OCI-LY3 (cell line): ENCODE data around the gene ALKBH1.

Experiments used
- H2AFZ ChIP-seq: fragments of 200-600, 300-600 bp; shearing (Covaris generic); 2 replicates; pipeline ENCODE4 v1.6.0; 2014; ENCODE audit warnings: antibody characterized with exemption, low read depth, low read length
- H3K27ac ChIP-seq: fragments of 200-600, 300-600 bp; sonication (generic); 2 replicates; pipeline ENCODE4 v1.5.1; 2014; ENCODE audit warnings: mild to moderate bottlenecking, low read length, moderate library complexity, mixed read lengths
- H3K27me3 ChIP-seq: fragments of 200-600, 300-600 bp; sonication (generic); 2 replicates; pipeline ENCODE4 v1.6.1; 2014; ENCODE audit warnings: low read depth, low read length, mixed read lengths
- H3K36me3 ChIP-seq: fragments of 200-600, 300-600 bp; sonication (generic); replicated peaks from 2 replicates; pipeline ENCODE3; 2014; ENCODE audit warnings: low read depth, low read length, mixed read lengths
- H3K4me1 ChIP-seq: fragments of 300-600, 200-600 bp; sonication (generic); 2 replicates; pipeline ENCODE4 v1.6.1; 2014; ENCODE audit warnings: low read length, mixed read lengths
- H3K4me2 ChIP-seq: fragments of 200-600, 300-600 bp; sonication (generic); 2 replicates; pipeline ENCODE4 v1.6.1; 2014; ENCODE audit warnings: low read length, mixed read lengths
- H3K4me3 ChIP-seq: fragments of 300-600, 200-600 bp; sonication (generic); 2 replicates; pipeline ENCODE4 v1.5.1; 2014; ENCODE audit warnings: antibody characterized with exemption, mild to moderate bottlenecking, low read length, moderate library complexity
- H3K79me2 ChIP-seq: fragments of 300-600, 200-600 bp; shearing (Covaris generic); 2 replicates; pipeline ENCODE4 v1.6.1; 2014; ENCODE audit warnings: mild to moderate bottlenecking, low read length, mixed read lengths
- H3K9ac ChIP-seq: fragments of 300-600, 200-600 bp; shearing (Covaris generic); 2 replicates; pipeline ENCODE4 v1.6.0; 2014; ENCODE audit warnings: mild to moderate bottlenecking, low read length, moderate library complexity
- H3K9me3 ChIP-seq: fragments of 200-600, 300-600 bp; shearing (Covaris generic); 2 replicates; pipeline ENCODE4 v1.6.1; 2014; ENCODE audit warnings: low read length, mixed read lengths; ENCODE audit not compliant: insufficient read depth
- H4K20me1 ChIP-seq: fragments of 200-600, 300-600 bp; sonication (generic); 2 replicates; pipeline ENCODE4 v1.6.1; 2016; ENCODE audit warnings: low read length, mixed read lengths; ENCODE audit not compliant: insufficient read depth
- CTCF ChIP-seq: fragments of 200-600, 300-600 bp; sonication (generic); IDR thresholded peaks from 2 replicates; pipeline ENCODE4 v1.5.1; 2014; ENCODE audit warnings: antibody characterized with exemption, low read length, low read depth
- EZH2phosphoT487 ChIP-seq: fragments of 200-600 bp; shearing (Covaris generic); IDR thresholded peaks from 2 replicates; pipeline ENCODE4 v1.6.1; 2018; ENCODE audit warnings: antibody characterized with exemption, mixed run types, low read depth

The ALKBH1 gene

DNA sequence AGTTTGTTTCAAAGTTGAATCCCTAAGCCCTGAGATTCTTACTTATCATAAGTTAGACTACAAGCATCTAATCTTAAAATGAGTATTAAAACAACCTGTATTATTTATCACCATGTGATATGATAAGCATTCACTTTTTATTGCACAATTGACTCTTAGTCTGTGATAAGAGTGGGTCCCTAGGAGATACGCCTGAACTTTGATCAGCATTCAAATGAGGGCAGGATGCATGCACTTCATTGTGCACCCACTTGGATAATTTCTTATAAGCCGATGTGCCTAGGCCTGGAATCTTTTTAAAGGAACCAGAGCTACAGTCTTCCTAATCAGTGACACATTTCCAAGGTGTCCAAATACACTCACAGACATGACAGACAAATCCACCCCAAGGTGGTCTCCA, 60.0 kb downstream of the ALKBH1 start:
- H3K27ac ChIP-seq: no peak overlapping the region
- no peak overlapping the region for H3K4me3 ChIP-seq
- H3K27me3 ChIP-seq: no peaks in the 10 kb centered on the region
- no peaks in the 10 kb centered on the region for H3K36me3 ChIP-seq
- no peaks in the 10 kb centered on the region for H4K20me1 ChIP-seq
- no peaks in the 10 kb centered on the region for H3K9me3 ChIP-seq
- no peak overlapping the region for H2AFZ ChIP-seq
- no peak overlapping the region for H3K9ac ChIP-seq
- no peaks in the 10 kb centered on the region for H3K4me1 ChIP-seq
- H3K79me2 ChIP-seq: no peaks in the 10 kb centered on the region
- no peak overlapping the region for H3K4me2 ChIP-seq
- TF ChIP-seq CTCF (no peak), EZH2phosphoT487 (no peak)

GRCh38 chr14:77646907-77647306, 60.9 kb downstream of the ALKBH1 start:
- H3K4me2 ChIP-seq: no peak overlapping the region
- no peaks in the 10 kb centered on the region; the same call in 1 of the 2 replicates for H3K4me1 ChIP-seq
- no peaks in the 10 kb centered on the region for H3K36me3 ChIP-seq
- TF ChIP-seq CTCF: no peak
- no peak for TF ChIP-seq EZH2phosphoT487
- no peaks in the 10 kb centered on the region for H4K20me1 ChIP-seq
- H3K27ac ChIP-seq: no peak overlapping the region
- no peak overlapping the region for H3K9ac ChIP-seq
- H3K27me3 ChIP-seq: no peaks in the 10 kb centered on the region
- no peaks in the 10 kb centered on the region for H3K79me2 ChIP-seq
- no peak overlapping the region for H2AFZ ChIP-seq
- H3K4me3 ChIP-seq: no peak overlapping the region
- no peaks in the 10 kb centered on the region for H3K9me3 ChIP-seq

DNA sequence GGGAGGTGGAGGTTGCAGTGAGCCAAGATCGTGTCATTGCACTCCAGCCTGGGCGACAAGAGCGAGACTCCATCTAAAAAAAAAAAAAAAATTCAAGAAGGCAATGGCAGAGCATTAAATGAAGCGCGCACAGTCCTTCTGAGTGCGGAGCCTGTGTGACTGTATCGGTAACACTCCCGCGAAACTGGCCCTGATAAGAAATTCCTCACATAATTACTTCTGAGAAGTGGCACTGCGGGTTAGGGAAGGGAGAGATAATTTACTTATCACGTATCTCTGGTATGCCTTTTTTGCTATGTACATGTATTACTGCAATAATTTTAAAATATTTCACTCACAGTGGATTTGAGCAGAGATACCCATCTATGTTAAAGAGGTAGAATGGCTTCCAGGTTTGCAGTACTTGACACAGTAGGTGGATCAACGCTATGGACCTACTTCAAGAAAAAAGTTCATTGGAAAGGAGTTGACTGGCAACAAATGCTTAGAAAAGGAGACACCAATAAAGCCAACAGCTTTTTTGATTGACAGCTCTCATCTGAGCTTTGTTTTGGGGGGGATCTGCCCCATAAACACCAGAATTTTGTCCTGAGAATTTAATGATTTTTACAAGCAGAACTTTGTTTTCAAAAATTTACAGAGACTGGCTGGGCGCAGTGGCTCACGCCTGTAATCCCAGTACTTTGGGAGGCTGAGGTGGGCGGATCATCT, 62.1 kb downstream of the ALKBH1 start:
- Histone ChIP-seq H3K79me2 (no peaks in the 10 kb centered on the region), H3K9ac (no peak overlapping the region), H3K36me3 (no peaks in the 10 kb centered on the region), H3K4me3 (no peak overlapping the region), H3K4me2 (no peak overlapping the region), H4K20me1 (no peaks in the 10 kb centered on the region), H2AFZ (no peak overlapping the region), H3K4me1 (peaks cover 11% of the 10 kb centered on the region), H3K27me3 (no peaks in the 10 kb centered on the region), H3K27ac (no peak overlapping the region), H3K9me3 (no peaks in the 10 kb centered on the region)
- no peak for TF ChIP-seq EZH2phosphoT487
- TF ChIP-seq CTCF: no peak

DNA sequence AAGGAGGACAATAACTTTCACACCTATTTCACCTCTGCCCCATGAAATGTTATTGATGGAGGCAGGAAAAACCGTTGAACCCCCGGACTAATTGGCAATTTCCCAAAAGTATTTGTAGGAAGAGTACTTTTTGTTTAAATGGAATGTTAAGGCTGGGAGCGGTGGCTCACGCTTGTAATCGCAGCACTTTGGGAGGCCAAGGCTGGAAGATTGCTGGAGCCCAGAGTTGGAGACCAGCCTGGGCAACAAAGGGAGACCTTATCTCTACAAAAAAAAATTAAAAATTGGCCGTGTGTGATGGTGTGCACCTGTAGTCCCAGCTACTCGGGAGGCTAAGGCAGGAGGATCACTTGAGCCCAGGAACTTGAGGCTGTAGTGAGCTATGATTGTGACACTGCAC, 65.4 kb downstream of the ALKBH1 start:
- H3K9me3 ChIP-seq: no peaks in the 10 kb centered on the region
- no peaks in the 10 kb centered on the region for H3K79me2 ChIP-seq
- H3K9ac ChIP-seq: no peak overlapping the region
- no peak for TF ChIP-seq EZH2phosphoT487
- no peak for TF ChIP-seq CTCF
- H3K36me3 ChIP-seq: no peaks in the 10 kb centered on the region
- H3K27me3 ChIP-seq: no peaks in the 10 kb centered on the region
- H3K4me3 ChIP-seq: peak overlapping the region; percentile 73
- peak overlapping the region; percentile 82 for H2AFZ ChIP-seq
- no peak overlapping the region for H3K27ac ChIP-seq
- H4K20me1 ChIP-seq: no peaks in the 10 kb centered on the region
- H3K4me1 ChIP-seq: peaks cover 11% of the 10 kb centered on the region
- H3K4me2 ChIP-seq: peak overlapping the region; percentile 82
